H54 (cell line): Measurements from ENCODE around the gene ZNF678.
A peak's percentile ranks its signal among the peaks of the same experiment; 100 is the strongest.

Source experiments
- DNase-seq: peaks from one replicate; pipeline ENCODE4 v3.0.0; 2011; ENCODE audit warnings: low spot score, mixed read lengths; ENCODE audit not compliant: insufficient read length
- FAIRE-seq: peaks from 3 replicates; lab custom pipeline; 2011; peaks lifted over from hg19 to GRCh38; lab: Jason Lieb, UNC
- POLR2A ChIP-seq: IDR thresholded peaks from 2 replicates; pipeline ENCODE4 v1.6.1; 2011; ENCODE audit warnings: low read depth, mild to moderate bottlenecking, low read length

The ZNF678 gene

GRCh38 chr1:227563324-227564201, at the start of gene ZNF678:
Gene ZNF678, plus strand, starts transcription at chr1:227563556. Its CDS starts 87,436 bp downstream, at chr1:227650992.
- DNase-seq (peak; percentile 96), FAIRE-seq (peak; percentile 89)
- peak; percentile 70 for TF ChIP-seq POLR2A

GRCh38 chr1:227518876-227519275, 44.5 kb upstream of the ZNF678 start:
- TF ChIP-seq POLR2A = no peak
- DNase-seq (no peak), FAIRE-seq (no peak)

- FAIRE-seq (no peak), DNase-seq (no peak)
- no peak for TF ChIP-seq POLR2A
Measured at GRCh38 chr1:227521782-227522181, 41.6 kb upstream of the ZNF678 start.

- FAIRE-seq (no peak), DNase-seq (no peak)
- no peak for TF ChIP-seq POLR2A
Measured at GRCh38 chr1:227526524-227526923, 36.8 kb upstream of the ZNF678 start.

GRCh38 chr1:227532019-227532619, 31.2 kb upstream of the ZNF678 start:
- DNase-seq = no peak
- no peak for TF ChIP-seq POLR2A
- no peak for FAIRE-seq

GRCh38 chr1:227540170-227541098, 22.9 kb upstream of the ZNF678 start:
- FAIRE-seq (no peak), DNase-seq (no peak)
- TF ChIP-seq POLR2A = no peak

- TF ChIP-seq POLR2A = no peak
- no peak for FAIRE-seq
- no peak for DNase-seq
Measured at GRCh38 chr1:227541129-227541528, 22.2 kb upstream of the ZNF678 start.

GRCh38 chr1:227541796-227542152, 21.6 kb upstream of the ZNF678 start:
- TF ChIP-seq POLR2A = no peak
- no peak for DNase-seq
- FAIRE-seq = no peak

- no peak for FAIRE-seq
- peak; percentile 14 for TF ChIP-seq POLR2A
- peak; percentile 82 for DNase-seq
Measured at GRCh38 chr1:227542153-227543120, 20.9 kb upstream of the ZNF678 start.

- no peak for DNase-seq
Measured at GRCh38 chr1:227543283-227544066, 19.9 kb upstream of the ZNF678 start.

GRCh38 chr1:227544067-227545050, 19.0 kb upstream of the ZNF678 start:
- DNase-seq (no peak), FAIRE-seq (no peak)
- TF ChIP-seq POLR2A = no peak

More at GRCh38 chr1:227543283-227544066, 19.9 kb upstream of the ZNF678 start:
- TF ChIP-seq POLR2A = no peak
- no peak for FAIRE-seq

GRCh38 chr1:227545361-227545760, 18.0 kb upstream of the ZNF678 start:
- DNase-seq (no peak), FAIRE-seq (no peak)
- no peak for TF ChIP-seq POLR2A
